Prostate gland (tissue), 2 donors: Measurements from ENCODE around the gene MCM10.

ENCODE experiments used
- POLR2A ChIP-seq: fragments of 450-650 bp; IDR thresholded peaks from one replicate; pipeline ENCODE4 v1.6.1; 2016; ENCODE audit warnings: antibody characterized with exemption, mild to moderate bottlenecking
- TF ChIP-seq, protein P1 (sequence below), 4 experiments: fragments of 200-600 bp in 2 of 4; fragments of 450-650 bp in 2 of 4; sonication (generic) in 2 of 4; IDR thresholded peaks; 1 replicate in 3 of 4; 2 replicates in 1 of 4; pipeline ENCODE4 v1.5.1; 2016 to 2019; ENCODE audit warnings: antibody characterized with exemption in 4 of 4, mild to moderate bottlenecking in 2 of 4, moderate library complexity in 2 of 4

DNA sequence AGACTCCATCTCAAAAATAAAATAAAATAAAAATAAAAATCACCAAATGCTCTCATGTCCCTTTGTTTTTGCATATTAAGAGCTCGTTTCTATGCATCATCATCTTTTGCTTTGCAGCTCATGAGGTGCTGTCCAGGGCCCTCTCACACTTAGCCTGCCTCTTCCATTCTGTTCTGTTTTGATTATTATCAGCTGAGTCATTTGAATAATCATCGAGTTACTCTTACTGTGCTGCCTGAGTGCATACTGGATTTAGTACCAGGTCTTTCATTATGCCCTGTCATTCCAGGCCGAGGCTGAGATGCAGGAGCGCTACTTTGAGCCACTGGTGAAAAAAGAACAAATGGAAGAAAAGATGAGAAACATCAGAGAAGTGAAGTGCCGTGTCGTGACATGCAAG lies 39.8 kb downstream of the MCM10 start:
- TF ChIP-seq, protein P1, sequence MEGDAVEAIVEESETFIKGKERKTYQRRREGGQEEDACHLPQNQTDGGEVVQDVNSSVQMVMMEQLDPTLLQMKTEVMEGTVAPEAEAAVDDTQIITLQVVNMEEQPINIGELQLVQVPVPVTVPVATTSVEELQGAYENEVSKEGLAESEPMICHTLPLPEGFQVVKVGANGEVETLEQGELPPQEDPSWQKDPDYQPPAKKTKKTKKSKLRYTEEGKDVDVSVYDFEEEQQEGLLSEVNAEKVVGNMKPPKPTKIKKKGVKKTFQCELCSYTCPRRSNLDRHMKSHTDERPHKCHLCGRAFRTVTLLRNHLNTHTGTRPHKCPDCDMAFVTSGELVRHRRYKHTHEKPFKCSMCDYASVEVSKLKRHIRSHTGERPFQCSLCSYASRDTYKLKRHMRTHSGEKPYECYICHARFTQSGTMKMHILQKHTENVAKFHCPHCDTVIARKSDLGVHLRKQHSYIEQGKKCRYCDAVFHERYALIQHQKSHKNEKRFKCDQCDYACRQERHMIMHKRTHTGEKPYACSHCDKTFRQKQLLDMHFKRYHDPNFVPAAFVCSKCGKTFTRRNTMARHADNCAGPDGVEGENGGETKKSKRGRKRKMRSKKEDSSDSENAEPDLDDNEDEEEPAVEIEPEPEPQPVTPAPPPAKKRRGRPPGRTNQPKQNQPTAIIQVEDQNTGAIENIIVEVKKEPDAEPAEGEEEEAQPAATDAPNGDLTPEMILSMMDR (IDR thresholded peaks at IDR 0.05): no peak
- TF ChIP-seq POLR2A: no peak
